Hepatocyte (in vitro differentiated cells): ENCODE data around the gene FXYD5.

Experiments
- CTCF ChIP-seq: fragments of 200-600 bp; sonication (generic); IDR thresholded peaks from 2 replicates; pipeline ENCODE4 v1.5.1; 2016; ENCODE audit warnings: antibody characterized with exemption, mild to moderate bottlenecking; ENCODE audit not compliant: poor library complexity
- EZH2 ChIP-seq: fragments of 200-600 bp; sonication (generic); IDR thresholded peaks from 2 replicates; pipeline ENCODE4 v1.6.1; 2016; ENCODE audit warnings: antibody characterized with exemption, mild to moderate bottlenecking, borderline replicate concordance

- TF ChIP-seq CTCF (peak; percentile 87), EZH2 (no peak)
Observed at GRCh38 chr19:35135389-35135909, 19.1 kb upstream of the FXYD5 start.
